Measurements from ENCODE around the gene CYP8B1. TPM values are rescaled to one million over a fixed set of nuclear protein-coding genes. Genes with fewer than 3 reads are reported as not detected.

Gene CYP8B1
- total RNA-seq, 1 experiment from 2014 or later: 0.12 TPM

- POLR2A ChIA-PET: no interaction called here
- intact Hi-C loops (cut with micrococcal nuclease): loop anchor here (2.0 to 10.0 kb wide), 2 partner anchors 59 to 395 kb away; no protein-coding TSS in a partner anchor
- Histone ChIP-seq H3K4me3 (replicated peaks in 1 of 2; ENCODE audit: low read depth in 1 of 2, low read length in 2 of 2) (no peak overlapping the region), H3K4me2 (ENCODE audit: low read length) (peak overlapping the region; percentile 39), H3K9me2 (ENCODE audit: insufficient read depth) (no peaks in the 10 kb centered on the region), H2AFZ (ENCODE audit: low read depth, low read length, poor library complexity, severe bottlenecking) (peak overlapping the region; percentile 85), H3K27ac (ENCODE audit: low read depth, low read length) (no peak overlapping the region), H3K9me3 (ENCODE audit: control insufficient read depth in 1 of 2, insufficient read depth in 1 of 2, low read depth in 1 of 2, low read length in 2 of 2) (no peaks in the 10 kb centered on the region), H4K20me1 (ENCODE audit: insufficient read depth) (no peaks in the 10 kb centered on the region), H3K27me3 (ENCODE audit: insufficient read depth, low read length) (no peaks in the 10 kb centered on the region), H3K9ac (ENCODE audit: low read length) (no peak overlapping the region), H3K36me3 (ENCODE audit: control insufficient read depth in 1 of 2, insufficient read depth in 2 of 2, low read length in 2 of 2) (no peaks in the 10 kb centered on the region), H3K4me1 (ENCODE audit: control insufficient read depth in 1 of 2, insufficient read depth in 2 of 2, low read length in 2 of 2) (no peaks in the 10 kb centered on the region), H3K79me2 (ENCODE audit: insufficient read depth, low read length) (no peaks in the 10 kb centered on the region)
- peak; percentile 99 for ATAC-seq
- TF ChIP-seq REST (IDR thresholded peaks at IDR 0.05; ENCODE audit: low read depth): no peak
- TF ChIP-seq CTCF (IDR thresholded peaks at IDR 0.05 in 2 of 3, conservative IDR thresholded peaks at IDR 0.05 in 1 of 3; ENCODE audit: borderline replicate concordance in 1 of 3, insufficient read depth in 1 of 3, low read depth in 2 of 3, low read length in 2 of 3): peak; percentile 55 to 75 (median 69); a peak in 5 of 6 replicates
- TF ChIP-seq RAD21 (IDR thresholded peaks at IDR 0.05; ENCODE audit: low read depth): peak; percentile 74
- BruUV-seq (replicated peaks): no TSS peak
- DNase-seq (ENCODE audit: low read depth, low spot score): peak; percentile 63
- CTCF ChIA-PET: interaction anchor here (0.8 to 2.7 kb wide), 5 partner anchors 9 to 609 kb away, joined by 3 to 25 read pairs (median 3); no protein-coding TSS in a partner anchor
- RAD21 ChIA-PET (ENCODE audit: low non-redundant PET in 1 of 2, low total read pairs in 2 of 2, uncharacterized antibody in 2 of 2, unreplicated experiment in 2 of 2): no interaction called here
Observed at GRCh38 chr3:42839616-42840015, 36.1 kb downstream of the CYP8B1 start.

All from HCT116 (cell line).